ENCODE measurements around the gene IQCC. TPM values are rescaled to one million over a fixed set of nuclear protein-coding genes. Genes with fewer than 3 reads are reported as not detected.
A peak's percentile ranks its signal among the peaks of the same experiment; 100 is the strongest.
"Not testable (repeated sequence)": the region's sequence is repeated elsewhere in the genome, so short reads cannot be mapped to it uniquely, and the experiment has no call there.

IQCC gene
- total RNA-seq = 0.65 and 0.79 TPM in 2 replicates

DNA sequence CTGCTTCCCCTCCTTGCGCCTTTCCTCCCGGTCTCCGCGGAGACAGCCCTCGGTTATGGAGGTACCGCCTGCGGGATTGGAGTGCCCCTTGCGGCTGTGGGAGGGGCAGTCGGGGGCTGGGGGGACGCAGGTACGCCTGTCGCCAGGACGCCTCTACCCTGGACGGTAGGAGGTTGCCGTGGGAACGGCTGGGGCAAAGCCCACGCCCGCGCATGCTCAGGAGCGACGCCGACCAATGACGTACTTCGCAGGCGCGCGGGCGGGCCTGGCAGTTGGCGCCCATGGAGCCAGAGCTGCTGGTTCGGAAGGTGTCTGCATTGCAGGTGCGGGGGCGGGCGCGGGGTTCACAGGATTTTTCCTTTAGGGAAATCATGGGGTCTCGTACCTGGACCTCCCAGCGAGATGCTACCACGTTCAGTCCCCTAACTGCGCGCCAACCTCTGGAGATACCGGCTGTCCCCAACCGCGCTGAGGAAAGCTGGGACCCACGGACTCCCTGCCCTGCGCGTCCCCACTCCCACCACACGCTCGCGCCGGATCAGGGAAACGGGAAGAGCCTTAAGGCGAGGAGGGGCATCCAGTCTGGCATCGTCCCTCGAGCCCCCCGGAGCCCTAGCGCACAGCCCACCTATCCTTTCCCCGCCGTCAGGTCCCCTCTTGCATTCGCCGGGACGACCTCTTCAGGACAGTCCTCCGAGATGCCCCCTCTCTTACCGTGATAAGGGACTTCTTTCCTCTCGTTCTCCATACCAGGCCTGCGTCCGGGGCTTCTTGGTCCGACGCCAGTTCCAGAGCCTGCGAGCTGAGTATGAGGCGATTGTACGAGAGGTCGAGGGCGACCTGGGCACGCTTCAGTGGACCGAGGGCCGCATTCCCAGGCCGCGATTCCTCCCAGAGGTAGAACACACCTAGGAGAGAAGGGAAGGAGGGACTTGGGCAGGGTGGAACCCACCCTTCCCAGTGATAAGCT is at the start of gene IQCC:
Gene IQCC (plus strand): TSS at position 271 of the 970 bp plus-strand sequence. CDS start 11 bp downstream, at position 282.
- DNase-seq (ENCODE audit: low read depth in 2 of 2) = peak; percentile 84 to 91

- no peak for DNase-seq (ENCODE audit: low read depth in 2 of 2)
Measured at GRCh38 chr1:32159189-32159588, 46.3 kb upstream of the IQCC start.

DNA sequence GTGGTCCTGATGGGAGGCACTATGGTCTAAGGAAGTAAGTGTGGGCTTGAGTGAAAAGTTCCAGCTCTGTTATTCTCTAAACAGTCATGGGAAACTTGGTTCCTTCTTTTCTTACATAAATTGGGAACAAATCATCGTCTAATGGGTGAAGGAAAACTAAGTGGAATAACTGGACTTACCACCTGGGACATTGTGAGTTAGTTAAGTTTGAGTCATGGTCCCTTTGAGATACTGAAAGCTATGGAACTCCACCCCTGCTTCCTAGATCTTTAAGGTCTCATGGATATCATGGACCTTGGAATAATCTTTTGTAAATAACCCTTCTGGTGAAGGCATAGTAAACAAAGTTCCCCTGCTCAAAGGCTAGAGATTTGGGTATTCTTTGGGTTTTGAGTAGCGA is 42.1 kb upstream of the IQCC start:
- DNase-seq (ENCODE audit: low read depth in 2 of 2) = no peak

- DNase-seq (ENCODE audit: low read depth in 2 of 2) = not testable (repeated sequence)
Measured at GRCh38 chr1:32165633-32166032, 39.8 kb upstream of the IQCC start.

GRCh38 chr1:32170991-32171390 is 34.5 kb upstream of the IQCC start:
- DNase-seq (ENCODE audit: low read depth in 2 of 2) = no peak

- DNase-seq (ENCODE audit: low read depth in 2 of 2) = peak; percentile 17 to 69
Measured at GRCh38 chr1:32172621-32173245, 32.7 kb upstream of the IQCC start.

DNA sequence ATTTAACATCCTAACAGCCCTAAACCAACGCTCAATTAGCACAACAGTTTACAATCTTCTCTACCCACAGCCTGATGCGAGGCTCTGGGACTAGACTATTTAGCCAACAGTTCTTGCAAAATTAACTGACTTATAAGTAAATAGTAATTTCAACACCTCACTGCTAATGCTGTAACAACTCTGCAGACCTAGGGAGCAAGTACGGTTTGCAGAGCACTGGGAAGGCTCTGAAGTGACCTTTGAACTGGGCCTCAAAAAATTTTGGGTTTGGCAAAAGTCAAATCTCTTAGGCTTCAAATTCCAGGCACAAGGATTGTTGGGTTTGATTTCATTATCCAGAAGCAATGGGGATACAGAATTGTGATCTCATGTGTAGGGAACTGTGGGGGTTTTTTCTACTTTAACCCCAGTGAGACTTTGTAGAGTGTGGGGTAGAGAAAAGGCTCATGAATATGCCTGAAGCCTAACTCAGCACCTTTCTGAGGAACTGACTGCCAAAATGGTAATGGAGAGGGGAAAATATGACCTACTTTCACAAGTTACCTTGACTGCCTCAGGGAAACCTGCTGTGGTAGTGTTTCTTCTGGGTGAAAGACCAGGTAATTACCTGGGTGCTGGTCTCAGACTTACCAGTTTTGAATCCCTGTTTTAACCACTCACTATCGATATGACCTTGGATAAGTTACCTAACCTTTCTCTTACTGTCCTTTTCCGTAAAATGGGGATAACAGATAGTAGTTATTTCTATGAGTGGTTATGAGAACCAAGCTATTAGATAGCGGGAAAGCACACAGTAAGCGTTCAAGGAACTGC is 26.9 kb upstream of the IQCC start:
- DNase-seq (ENCODE audit: low read depth in 2 of 2) = no peak

DNA sequence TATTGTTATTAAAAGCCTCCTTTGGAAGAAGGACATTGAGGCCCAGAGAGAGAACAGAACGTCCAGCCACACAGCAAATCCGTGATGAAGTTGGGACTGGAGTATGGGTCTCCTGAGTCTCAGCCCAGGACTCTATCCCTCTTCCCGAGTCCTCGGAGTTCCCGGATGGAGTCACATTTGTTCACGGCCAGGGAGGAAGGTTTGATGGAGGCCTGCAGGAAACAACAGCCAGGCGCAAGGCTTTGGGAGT is 26.4 kb upstream of the IQCC start:
- DNase-seq (ENCODE audit: low read depth in 2 of 2) = no peak

DNA sequence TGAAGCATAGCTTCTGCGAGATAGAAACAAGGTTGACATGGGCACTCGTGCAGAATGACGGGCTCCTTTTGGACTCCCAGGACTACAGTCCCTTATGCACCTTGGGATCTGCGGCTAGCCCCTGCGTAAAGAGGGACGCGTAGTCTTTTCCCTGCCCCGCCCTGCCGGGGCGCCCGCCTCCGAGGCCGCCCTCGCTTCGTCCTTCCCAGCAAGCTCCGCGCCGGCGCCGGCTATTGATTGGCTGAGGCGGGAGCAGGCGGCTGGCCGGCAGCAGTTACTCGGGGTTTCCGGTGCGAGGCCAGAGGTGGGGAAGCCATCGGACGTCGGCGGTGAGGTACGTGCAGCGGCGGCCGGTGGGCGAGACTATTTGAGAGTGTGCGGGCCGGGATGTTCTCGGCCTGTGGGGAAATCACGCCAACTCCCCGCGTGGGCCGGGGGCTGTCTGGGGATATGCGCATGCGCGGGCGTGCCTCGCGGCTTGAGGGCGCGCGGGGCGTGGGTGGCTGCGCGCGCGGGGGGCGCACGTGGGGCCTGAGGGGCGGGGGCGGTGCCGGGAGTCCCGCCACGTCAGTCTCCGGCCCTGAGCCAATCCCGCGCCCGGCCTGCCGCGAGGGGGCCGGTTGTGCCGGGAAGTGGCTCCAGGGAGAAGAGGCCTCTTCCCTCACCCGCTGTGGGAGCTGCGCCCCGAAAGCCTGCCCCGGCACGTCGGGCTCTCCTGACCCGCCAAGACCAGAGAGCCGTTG is 25.9 kb upstream of the IQCC start, which contains the start of gene TXLNA:
Gene TXLNA (plus strand): TSS at position 233 of the 743 bp plus-strand sequence. CDS start 671 bp downstream, outside the sequence.
- peak; percentile 95 for DNase-seq (ENCODE audit: low read depth in 2 of 2)

GRCh38 chr1:32180186-32181060 is 25.0 kb upstream of the IQCC start:
- DNase-seq (ENCODE audit: low read depth in 2 of 2) = peak; percentile 39 to 53

DNA sequence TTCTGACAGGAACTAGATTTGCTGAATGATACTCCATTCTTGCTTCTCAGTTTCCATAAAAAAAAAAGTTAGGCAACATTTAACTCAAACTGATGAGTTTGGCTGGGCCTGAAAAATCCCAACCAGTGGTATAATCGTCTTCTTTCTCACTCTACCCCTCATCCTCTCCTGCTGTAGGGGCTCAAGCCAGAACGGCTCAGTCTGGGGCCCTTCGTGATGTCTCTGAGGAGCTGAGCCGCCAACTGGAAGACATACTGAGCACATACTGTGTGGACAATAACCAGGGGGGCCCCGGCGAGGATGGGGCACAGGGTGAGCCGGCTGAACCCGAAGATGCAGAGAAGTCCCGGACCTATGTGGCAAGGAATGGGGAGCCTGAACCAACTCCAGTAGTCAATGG is 24.4 kb upstream of the IQCC start:
- no peak for DNase-seq (ENCODE audit: low read depth in 2 of 2)

- DNase-seq (ENCODE audit: low read depth in 2 of 2) = no peak
Measured at GRCh38 chr1:32181563-32181962, 23.9 kb upstream of the IQCC start.

- no peak for DNase-seq (ENCODE audit: low read depth in 2 of 2)
Measured at GRCh38 chr1:32182060-32182459, 23.4 kb upstream of the IQCC start.

DNA sequence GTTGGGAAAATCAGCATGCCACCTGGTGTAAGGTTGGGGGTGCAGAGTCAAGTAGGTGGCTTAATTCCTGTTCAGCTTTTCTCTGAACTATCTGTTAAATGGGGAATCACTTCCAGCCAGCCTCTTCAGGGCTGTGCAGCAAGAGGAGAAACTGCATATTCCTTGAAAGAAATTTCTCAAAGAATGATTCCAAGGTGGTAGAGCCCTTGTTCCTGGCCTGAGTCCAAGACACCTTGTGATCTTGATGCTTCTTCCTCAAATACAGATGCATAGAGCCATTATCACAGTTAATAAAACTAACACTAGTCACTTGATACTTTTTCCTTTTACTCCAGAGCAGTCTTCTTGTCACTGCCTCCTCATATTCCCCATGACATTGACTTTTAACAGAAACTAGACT is 20.8 kb upstream of the IQCC start:
- no peak for DNase-seq (ENCODE audit: low read depth in 2 of 2)

- no peak for DNase-seq (ENCODE audit: low read depth in 2 of 2)
Measured at GRCh38 chr1:32186077-32186476, 19.4 kb upstream of the IQCC start.

DNA sequence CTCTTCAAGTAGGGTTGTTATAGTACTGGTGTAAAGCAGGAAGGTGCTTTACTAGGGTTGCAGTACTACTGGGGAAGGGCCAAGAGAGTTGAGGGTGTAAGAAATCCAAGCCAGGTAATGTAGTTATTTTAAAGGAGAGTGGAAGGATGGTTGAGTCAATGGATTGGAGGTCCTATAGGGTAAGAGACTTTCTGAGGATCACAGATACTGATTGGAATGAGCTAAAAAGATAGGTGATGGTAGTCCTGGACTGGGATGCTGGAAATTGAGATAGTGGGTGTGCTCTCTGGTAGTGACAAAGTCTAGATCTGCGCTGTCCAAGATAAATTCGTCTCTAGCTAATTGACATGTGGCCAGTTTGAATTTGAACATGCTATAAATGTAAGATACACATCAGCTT is 19.0 kb upstream of the IQCC start:
- DNase-seq (ENCODE audit: low read depth in 2 of 2) = no peak

DNA sequence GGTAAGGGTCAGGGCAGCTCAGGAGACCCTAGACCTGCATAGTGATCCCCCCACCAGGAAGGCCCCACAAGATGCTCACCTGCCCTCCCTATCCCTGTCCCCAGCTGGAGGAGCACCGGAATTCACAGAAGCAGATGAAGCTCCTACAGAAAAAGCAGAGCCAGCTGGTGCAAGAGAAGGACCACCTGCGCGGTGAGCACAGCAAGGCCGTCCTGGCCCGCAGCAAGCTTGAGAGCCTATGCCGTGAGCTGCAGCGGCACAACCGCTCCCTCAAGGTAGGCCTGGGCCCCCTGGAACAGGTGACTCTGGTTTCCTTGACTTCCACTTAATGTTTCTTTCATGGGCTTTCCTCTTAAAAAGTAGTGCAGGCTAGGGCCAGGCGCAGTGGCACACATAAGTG is 17.6 kb upstream of the IQCC start:
- DNase-seq (ENCODE audit: low read depth in 2 of 2) = no peak

- DNase-seq (ENCODE audit: low read depth in 2 of 2) = no peak
Measured at GRCh38 chr1:32192220-32192948, 13.1 kb upstream of the IQCC start.

GRCh38 chr1:32194984-32195383 is 10.5 kb upstream of the IQCC start:
- no peak for DNase-seq (ENCODE audit: low read depth in 2 of 2)

- DNase-seq (ENCODE audit: low read depth in 2 of 2) = no peak
Measured at GRCh38 chr1:32195531-32195930, 9.9 kb upstream of the IQCC start.

All from lung microvascular endothelial cell (primary cell).